IMR-90 (cell line): ENCODE results near the gene CDH23. TPM values are rescaled to one million over a fixed set of nuclear protein-coding genes. Genes with fewer than 3 reads are reported as not detected.
A peak's percentile ranks its signal among the peaks of the same experiment; 100 is the strongest.

Experiments
- ATAC-seq: fragments of 200-7000 bp; cut with Tn5 transposase; 2 replicates; pipeline ENCODE4 v1.9.1; 2020; ENCODE audit warnings: low read depth, mild to moderate bottlenecking, moderate library complexity
- BruUV-seq: library from RNA; stranded (reverse); fragments of 400-500 nt; replicated peaks from 2 replicates; lab custom pipeline; 2021; lab: Mats Ljungman, UMichigan
- CTCF ChIA-PET: fragments of 300-600 bp; formaldehyde crosslinking; extraction: SDS; loops from one replicate; lab custom pipeline; 2021; ENCODE audit warnings: antibody characterized with exemption; lab: Yijun Ruan, JAX
- POLR2A ChIA-PET: fragments of 300-600 bp; sonication (Branson Sonifier 250); formaldehyde crosslinking; loops from one replicate; lab custom pipeline; 2022; ENCODE audit warnings: antibody characterized with exemption; ENCODE audit not compliant: unreplicated experiment; lab: Charles Lee
- DNase-seq: peaks from one replicate; pipeline ENCODE4 v3.0.0; 2013
- H2AFZ ChIP-seq: replicated peaks from 2 replicates; pipeline ENCODE3; 2013; ENCODE audit warnings: low read length, mild to moderate bottlenecking; ENCODE audit not compliant: poor library complexity
- H2AK5ac ChIP-seq: 2 replicates; pipeline ENCODE4 v1.6.1; 2013; ENCODE audit warnings: low read depth, low read length, inconsistent platforms
- H2AK9ac ChIP-seq: replicated peaks from 2 replicates; pipeline ENCODE3; 2013; ENCODE audit warnings: mild to moderate bottlenecking, low read depth, low read length, moderate library complexity; ENCODE audit not compliant: poor library complexity
- H2BK120ac ChIP-seq: 2 replicates; pipeline ENCODE4 v1.6.1; 2013; ENCODE audit warnings: low read depth, low read length, inconsistent platforms
- H2BK15ac ChIP-seq: 3 replicates; pipeline ENCODE4 v1.6.1; 2013; ENCODE audit warnings: low read depth, low read length, inconsistent platforms
- H2BK20ac ChIP-seq: 2 replicates; pipeline ENCODE4 v1.6.1; 2013; ENCODE audit warnings: low read depth, mild to moderate bottlenecking, inconsistent platforms, low read length, moderate library complexity
- H2BK5ac ChIP-seq: 2 replicates; pipeline ENCODE4 v1.6.1; 2013; ENCODE audit warnings: mild to moderate bottlenecking, low read depth, low read length, inconsistent platforms; ENCODE audit not compliant: poor library complexity, severe bottlenecking
- H3K14ac ChIP-seq: replicated peaks from 2 replicates; pipeline ENCODE4 v1.6.1; 2013; ENCODE audit warnings: low read depth, low read length, inconsistent platforms
- H3K18ac ChIP-seq: 2 replicates; pipeline ENCODE4 v1.6.1; 2013; ENCODE audit warnings: low read depth, low read length, control low read depth
- H3K23ac ChIP-seq: 2 replicates; pipeline ENCODE4 v1.6.1; 2013; ENCODE audit warnings: low read depth, low read length, inconsistent platforms
- H3K27ac ChIP-seq: 2 replicates; pipeline ENCODE4 v1.5.1; 2013; ENCODE audit warnings: mild to moderate bottlenecking, control low read depth, low read length; ENCODE audit not compliant: insufficient read depth
- H3K27me3 ChIP-seq: 2 replicates; pipeline ENCODE4 v1.6.1; 2013; ENCODE audit warnings: low read length; ENCODE audit not compliant: control insufficient read depth, insufficient read depth
- H3K36me3 ChIP-seq: 2 replicates; pipeline ENCODE4 v1.6.1; 2013; ENCODE audit warnings: low read length, mixed read lengths; ENCODE audit not compliant: control insufficient read depth, insufficient read depth
- H3K4ac ChIP-seq: 2 replicates; pipeline ENCODE4 v1.6.1; 2013; ENCODE audit warnings: low read depth, low read length, inconsistent platforms
- H3K4me1 ChIP-seq: 2 replicates; pipeline ENCODE4 v1.6.1; 2013; ENCODE audit warnings: low read length, mixed read lengths; ENCODE audit not compliant: control insufficient read depth, insufficient read depth
- H3K4me2 ChIP-seq: 2 replicates; pipeline ENCODE4 v1.6.1; 2013; ENCODE audit warnings: low read depth, mild to moderate bottlenecking, control low read depth, low read length, moderate library complexity
- H3K4me3 ChIP-seq: 2 replicates; pipeline ENCODE4 v1.5.1; 2013; ENCODE audit warnings: low read depth, mild to moderate bottlenecking, control low read depth, low read length, moderate library complexity; ENCODE audit not compliant: insufficient read depth
- H3K56ac ChIP-seq: 2 replicates; pipeline ENCODE4 v1.6.1; 2013; ENCODE audit warnings: low read length, inconsistent platforms; ENCODE audit not compliant: insufficient read depth; ENCODE audit errors: extremely low read depth
- H3K79me1 ChIP-seq, 2 experiments: 2 replicates each; pipeline ENCODE4 v1.6.1; 2013; ENCODE audit warnings: low read length in 2 of 2, inconsistent platforms in 1 of 2, low read depth in 1 of 2
- H3K9ac ChIP-seq: 2 replicates; pipeline ENCODE4 v1.6.1; 2013; ENCODE audit warnings: low read depth, low read length, control low read depth
- H3K9me1 ChIP-seq: 2 replicates; pipeline ENCODE4 v1.6.1; 2013; ENCODE audit warnings: low read length, inconsistent platforms; ENCODE audit not compliant: insufficient read depth
- H3K9me3 ChIP-seq: 2 replicates; pipeline ENCODE4 v1.6.1; 2013; ENCODE audit warnings: low read length; ENCODE audit not compliant: control insufficient read depth, insufficient read depth
- H4K20me1 ChIP-seq: 2 replicates; pipeline ENCODE4 v1.6.1; 2013; ENCODE audit warnings: low read length, inconsistent platforms; ENCODE audit not compliant: insufficient read depth
- H4K5ac ChIP-seq: 2 replicates; pipeline ENCODE4 v1.6.1; 2013; ENCODE audit warnings: mild to moderate bottlenecking, low read depth, low read length, control low read depth
- H4K8ac ChIP-seq, 2 experiments: 2 replicates each; pipeline ENCODE4 v1.6.1; 2013; ENCODE audit warnings: low read depth in 2 of 2, low read length in 2 of 2, control low read depth in 1 of 2, inconsistent platforms in 1 of 2
- H4K91ac ChIP-seq: 2 replicates; pipeline ENCODE4 v1.6.1; 2013; ENCODE audit warnings: low read depth, low read length, inconsistent platforms; ENCODE audit not compliant: insufficient read depth
- BHLHE40 ChIP-seq: fragments of 150-350 bp; IDR thresholded peaks from 2 replicates; pipeline ENCODE4 v1.6.1; 2016; ENCODE audit warnings: mild to moderate bottlenecking, low read depth, low read length
- CEBPB ChIP-seq: IDR thresholded peaks from 2 replicates; pipeline ENCODE4 v1.6.1; 2012; ENCODE audit warnings: low read depth, low read length, improper control_type of control experiment
- CHD1 ChIP-seq: IDR thresholded peaks from 2 replicates; pipeline ENCODE4 v1.6.1; 2012; ENCODE audit warnings: low read depth, low read length, improper control_type of control experiment
- FOS ChIP-seq: fragments of 150-350 bp; IDR thresholded peaks from 2 replicates; pipeline ENCODE4 v1.6.1; 2016; ENCODE audit warnings: low read depth, low read length
- MAFK ChIP-seq: IDR thresholded peaks from 2 replicates; pipeline ENCODE4 v1.6.1; 2012; ENCODE audit warnings: low read depth, low read length, improper control_type of control experiment
- MAZ ChIP-seq: IDR thresholded peaks from 2 replicates; pipeline ENCODE4 v1.6.1; 2012; ENCODE audit warnings: low read depth, mild to moderate bottlenecking, low read length, improper control_type of control experiment, moderate library complexity, borderline replicate concordance
- MXI1 ChIP-seq: IDR thresholded peaks from 2 replicates; pipeline ENCODE4 v1.6.1; 2012; ENCODE audit warnings: low read depth, mild to moderate bottlenecking, low read length, moderate library complexity, borderline replicate concordance
- NFE2L2 ChIP-seq: fragments of 150-350 bp; IDR thresholded peaks from 2 replicates; pipeline ENCODE4 v1.6.1; 2016; ENCODE audit warnings: low read depth, mild to moderate bottlenecking, low read length
- POLR2A ChIP-seq: IDR thresholded peaks from 2 replicates; pipeline ENCODE4 v1.6.1; 2012; ENCODE audit warnings: mild to moderate bottlenecking, low read depth, low read length
- RAD21 ChIP-seq: IDR thresholded peaks from 2 replicates; pipeline ENCODE4 v1.6.1; 2012; ENCODE audit warnings: low read length, improper control_type of control experiment
- RCOR1 ChIP-seq: IDR thresholded peaks from 2 replicates; pipeline ENCODE4 v1.6.1; 2012; ENCODE audit warnings: mild to moderate bottlenecking, low read length, improper control_type of control experiment; ENCODE audit not compliant: insufficient replicate concordance
- RFX5 ChIP-seq: IDR thresholded peaks from 2 replicates; pipeline ENCODE4 v1.8.0; 2012; ENCODE audit warnings: low read depth, mild to moderate bottlenecking, low read length, moderate library complexity
- SMC3 ChIP-seq: fragments of 150-350 bp; IDR thresholded peaks from 2 replicates; pipeline ENCODE4 v1.6.1; 2016; ENCODE audit warnings: low read depth, mild to moderate bottlenecking, antibody characterized with exemption, low read length, moderate library complexity
- USF2 ChIP-seq: fragments of 150-350 bp; IDR thresholded peaks from 2 replicates; pipeline ENCODE4 v1.6.1; 2017; ENCODE audit warnings: mild to moderate bottlenecking, antibody characterized with exemption, low read length, low read depth
- WGBS, 2 experiments: methylation state at CpG; one replicate each; pipeline versions ENCODE4 v1.1.5 to v1.1.7; 2013; ENCODE audit warnings: missing lambda C conversion rate in 2 of 2; ENCODE audit not compliant: insufficient read length in 1 of 2; ENCODE audit errors: extremely low coverage in 2 of 2; 5-methylcytosine and 5-hydroxymethylcytosine counted together
- dilution Hi-C: fragments of 300-500 bp; cut with HindIII; formaldehyde crosslinking; loops from one replicate; pipeline ENCODE4 v1.14.3; 2018; ENCODE audit warnings: low sequenced_read_pairs; ENCODE audit not compliant: unreplicated experiment
- in situ Hi-C: fragments of 300-500 bp; cut with MboI; formaldehyde crosslinking; loops from 3 replicates; pipeline ENCODE4 v1.14.3; 2019; ENCODE audit warnings: low sequenced_read_pairs, inconsistent platforms, mixed read lengths
- intact Hi-C: fragments of 100-400 bp; cut with micrococcal nuclease; formaldehyde crosslinking; loops from 2 replicates; pipeline ENCODE4 v1.10.0; 2022
- polyA plus RNA-seq, 3 experiments: library from polyadenylated mRNA; depleted of rRNA; stranded (reverse); fragments of >200 nt; gene quantifications; 2 replicates each; pipeline ENCODE4 v1.2.3, GENCODE V29; 2012; ENCODE audit warnings: low replicate concordance in 1 of 3
- total RNA-seq: library from RNA; depleted of rRNA; stranded (reverse); fragments of >200 nt; gene quantifications from 2 replicates; pipeline ENCODE4 v1.2.3, GENCODE V29; 2012
- TF ChIP-seq, protein P1 (sequence below): fragments of 150-350 bp; IDR thresholded peaks from 2 replicates; pipeline ENCODE4 v1.6.1; 2016; ENCODE audit warnings: low read depth, mild to moderate bottlenecking, low read length, moderate library complexity, borderline replicate concordance

Gene CDH23
- total and polyA plus RNA-seq, 2 of the 4 experiments (the other 2 are of a cell fraction): under 0.01 to 0.03 TPM

GRCh38 chr10:71818674-71819260, 422.0 kb downstream of the CDH23 start (continued):
- TF ChIP-seq FOS (no peak), CEBPB (no peak), CHD1 (no peak), USF2 (no peak)

- Histone ChIP-seq H3K27me3 (no peaks in the 10 kb centered on the region), H3K18ac (no peak overlapping the region), H3K23ac (no peak overlapping the region), H2AK5ac (no peak overlapping the region), H3K79me1 (peaks cover 4 to 11% of the 10 kb centered on the region in 2 experiments; a peak in 3 of 4 replicates), H3K36me3 (peaks cover 73% of the 10 kb centered on the region), H4K8ac (no peak overlapping the region), H4K20me1 (peaks cover 23% of the 10 kb centered on the region), H3K56ac (no peak overlapping the region), H3K9me3 (no peaks in the 10 kb centered on the region), H3K4me2 (no peak overlapping the region), H3K14ac (no peak overlapping the region), H3K4me1 (no peaks in the 10 kb centered on the region), H2BK5ac (no peak overlapping the region), H2AFZ (no peak overlapping the region), H2AK9ac (no peak overlapping the region), H2BK15ac (no peak overlapping the region), H2BK120ac (no peak overlapping the region), H4K5ac (no peak overlapping the region), H3K4ac (no peak overlapping the region), H3K9me1 (peaks cover 3% of the 10 kb centered on the region; the same call in 1 of the 2 replicates), H3K9ac (no peak overlapping the region), H4K91ac (no peak overlapping the region), H3K4me3 (no peak overlapping the region), H3K27ac (no peak overlapping the region), H2BK20ac (no peak overlapping the region)
- dilution Hi-C loops (no loop called here), in situ Hi-C loops (loop anchor here (10.0 kb wide), 2 partner anchors 435 to 505 kb away; partner anchors contain the start of gene SLC29A3), intact Hi-C loops (no loop called here)
- 97% methylated on average over 13 of the region's 18 CpGs; no CpG with 5 or more reads in 1 of the 2 experiments for WGBS, 2 experiments
- BruUV-seq: TSS peak; percentile 15
- ChIA-PET POLR2A (no interaction called here), CTCF (interaction anchor here (0.9 kb wide), 1 partner anchor 77 kb away, joined by 3 read pairs; no protein-coding TSS in a partner anchor)
- ATAC-seq (no peak), DNase-seq (no peak)
- TF ChIP-seq MXI1: no peak
- no peak for TF ChIP-seq BHLHE40
- TF ChIP-seq RAD21: no peak
- no peak for TF ChIP-seq RCOR1
- TF ChIP-seq SMC3: no peak
- no peak for TF ChIP-seq MAZ
- no peak for TF ChIP-seq FOS
- no peak for TF ChIP-seq RFX5
- no peak for TF ChIP-seq USF2
- TF ChIP-seq POLR2A: no peak
- TF ChIP-seq, protein P1, sequence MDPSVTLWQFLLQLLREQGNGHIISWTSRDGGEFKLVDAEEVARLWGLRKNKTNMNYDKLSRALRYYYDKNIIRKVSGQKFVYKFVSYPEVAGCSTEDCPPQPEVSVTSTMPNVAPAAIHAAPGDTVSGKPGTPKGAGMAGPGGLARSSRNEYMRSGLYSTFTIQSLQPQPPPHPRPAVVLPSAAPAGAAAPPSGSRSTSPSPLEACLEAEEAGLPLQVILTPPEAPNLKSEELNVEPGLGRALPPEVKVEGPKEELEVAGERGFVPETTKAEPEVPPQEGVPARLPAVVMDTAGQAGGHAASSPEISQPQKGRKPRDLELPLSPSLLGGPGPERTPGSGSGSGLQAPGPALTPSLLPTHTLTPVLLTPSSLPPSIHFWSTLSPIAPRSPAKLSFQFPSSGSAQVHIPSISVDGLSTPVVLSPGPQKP: no peak
- no peak for TF ChIP-seq NFE2L2
- TF ChIP-seq MAFK: no peak
- no peak for TF ChIP-seq CHD1
Observed at GRCh38 chr10:71819441-71819861, 422.7 kb downstream of the CDH23 start.
